Measurements from ENCODE around the gene PRR5L. TPM values are rescaled to one million over a fixed set of nuclear protein-coding genes. Genes with fewer than 3 reads are reported as not detected.

PRR5L gene
- total and polyA plus RNA-seq, 2 donors = 3.6 to 18.8 TPM

DNA sequence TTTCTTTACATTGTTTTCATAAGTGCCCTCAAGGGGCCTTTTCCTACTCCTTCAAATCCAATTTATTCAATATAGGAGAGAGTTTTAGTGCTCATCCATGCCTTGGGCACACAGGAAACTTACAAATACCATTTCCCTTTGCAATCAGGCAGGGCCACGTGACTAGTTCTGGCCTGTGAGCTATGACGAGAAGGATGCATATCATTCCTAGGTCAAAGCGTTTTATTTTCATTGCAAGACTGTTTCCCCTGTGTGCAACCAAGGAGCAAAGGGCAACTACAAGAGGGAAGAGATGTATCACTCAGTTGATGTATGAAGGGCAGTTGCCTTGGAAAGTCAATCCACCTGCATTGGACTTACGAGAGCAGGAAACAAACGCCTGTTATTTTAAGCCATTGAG, 215.9 kb downstream of the PRR5L start:
- DNase-seq (ENCODE audit: extremely low spot score) = no peak
- 77% methylated on average over 5 of the region's 5 CpGs for WGBS
- no peak overlapping the region for H3K4me3 ChIP-seq (ENCODE audit: low read depth, low read length)
- no peak overlapping the region for H3K27ac ChIP-seq (ENCODE audit: low read depth)
- H3K4me1 ChIP-seq (ENCODE audit: insufficient read depth) = no peaks in the 10 kb centered on the region
- no peaks in the 10 kb centered on the region for H3K36me3 ChIP-seq (ENCODE audit: insufficient read depth)

DNA sequence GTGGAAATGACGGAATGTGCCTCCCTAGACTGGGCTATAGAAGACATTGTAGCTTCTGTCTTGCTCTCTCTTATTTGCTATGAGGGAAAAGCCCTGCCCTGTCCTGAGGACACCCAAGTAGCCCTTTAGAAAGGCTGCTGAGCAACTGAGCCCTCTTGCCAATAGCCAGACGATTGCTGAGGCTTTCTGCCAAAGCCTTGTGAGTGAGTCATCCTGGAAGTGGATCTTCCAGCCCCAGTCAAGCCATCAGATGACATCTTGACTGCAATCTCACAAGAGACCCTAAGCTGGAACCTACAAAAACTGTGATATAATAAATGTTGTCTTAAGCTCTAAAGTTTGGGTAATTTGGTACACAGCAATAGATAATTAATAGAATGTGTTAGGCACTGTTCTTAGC, 217.9 kb downstream of the PRR5L start:
- no peak overlapping the region for H3K27ac ChIP-seq (ENCODE audit: low read depth)
- no peaks in the 10 kb centered on the region for H3K4me1 ChIP-seq (ENCODE audit: insufficient read depth)
- DNase-seq (ENCODE audit: extremely low spot score) = no peak
- H3K4me3 ChIP-seq (ENCODE audit: low read depth, low read length) = no peak overlapping the region
- WGBS = 57% methylated on average over 2 of the region's 2 CpGs
- H3K36me3 ChIP-seq (ENCODE audit: insufficient read depth) = no peaks in the 10 kb centered on the region

Small RNAs within 50 kb of the gene (small RNA-seq; reads per million reads assigned to genes)
- not detected for gene AC061999.1

Other genes with a start within 250 kb of the PRR5L start
- 40.5 TPM for gene COMMD9, start 6.9 kb upstream of the PRR5L start, total RNA-seq
- gene COMMD9, start 6.9 kb upstream of the PRR5L start, polyA plus RNA-seq = 33.6 TPM
- 14.8 TPM for gene TRAF6, start 214.0 kb downstream of the PRR5L start, total RNA-seq
- 6.6 TPM for gene TRAF6, start 214.0 kb downstream of the PRR5L start, polyA plus RNA-seq

Data from urinary bladder (tissue), 4 donors.